LNCAP (cell line): ENCODE results near the gene ENG.

Experiments used
- CTCF ChIP-seq: fragments of 450-650 bp; IDR thresholded peaks from 2 replicates; pipeline ENCODE4 v1.5.1; 2017; ENCODE audit warnings: mild to moderate bottlenecking

ENG gene

DNA sequence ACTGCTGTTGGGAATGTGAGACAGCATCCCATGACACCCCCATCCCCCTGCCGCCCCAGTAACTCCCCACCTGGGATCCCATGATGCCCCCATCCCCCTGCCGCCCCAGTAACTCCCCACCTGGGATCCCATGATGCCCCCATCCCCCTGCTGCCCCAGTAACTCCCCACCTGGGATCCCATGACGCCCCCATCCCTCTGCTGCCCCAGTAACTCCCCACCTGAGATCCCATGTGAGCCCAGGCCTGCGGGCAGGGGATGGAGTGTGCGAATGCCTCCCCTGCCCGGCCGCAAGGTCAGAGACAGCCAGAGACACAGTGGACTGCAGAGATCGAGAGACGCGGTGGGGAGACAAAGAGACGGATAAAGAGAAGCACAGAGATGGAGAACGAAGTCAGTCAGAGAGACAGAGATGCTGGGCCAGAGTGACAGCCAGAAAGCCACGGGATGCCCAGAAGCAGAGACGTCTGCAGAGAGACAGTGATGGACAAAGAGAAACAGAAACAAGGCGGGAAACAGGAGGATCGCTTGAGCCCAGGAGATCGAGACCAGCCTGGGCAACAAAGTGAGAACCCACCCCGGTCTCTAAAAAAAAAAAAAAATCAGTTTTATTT, 77.0 kb downstream of the ENG start:
- TF ChIP-seq CTCF, result no peak

GRCh38 chr9:127776924-127777289, 77.6 kb downstream of the ENG start:
- no peak for TF ChIP-seq CTCF

DNA sequence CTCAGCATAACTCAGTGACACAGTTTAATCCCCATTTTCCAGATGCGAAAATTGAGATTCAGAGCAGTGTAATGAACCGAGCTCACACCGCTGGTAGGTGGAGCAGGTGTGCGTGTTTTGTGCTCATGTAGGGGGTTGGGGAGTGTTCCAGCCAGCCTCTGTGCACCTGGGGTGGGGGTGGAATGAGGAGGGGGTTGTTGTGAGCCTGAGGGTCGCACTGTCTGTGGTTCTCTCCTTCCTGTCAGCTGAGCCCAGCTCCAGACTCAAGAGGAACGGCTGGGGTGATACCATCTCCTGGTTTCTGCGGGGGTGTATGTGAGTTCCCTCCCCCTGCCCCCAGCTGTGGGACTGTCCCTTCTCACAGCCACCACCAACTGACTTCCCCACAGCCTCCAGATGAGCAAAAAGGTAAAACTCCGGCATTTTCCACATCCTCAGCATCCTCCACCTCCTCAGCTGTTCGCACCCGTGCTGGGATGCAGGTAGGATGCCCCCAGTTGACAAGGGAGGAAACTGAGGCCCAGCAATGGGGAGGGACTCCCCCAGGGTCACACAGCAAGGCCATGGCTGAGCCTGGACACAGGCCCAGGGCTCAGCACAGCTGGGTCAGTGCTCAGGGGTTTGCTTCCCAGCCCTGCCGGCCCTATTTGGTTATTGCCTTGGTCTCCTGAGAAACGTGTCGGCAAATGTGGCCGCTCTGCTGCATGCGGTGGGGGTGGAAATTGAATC, 78.1 kb downstream of the ENG start:
- no peak for TF ChIP-seq CTCF

- no peak for TF ChIP-seq CTCF
These were observed 80.5 kb downstream of the ENG start for GRCh38 chr9:127773981-127774380.

DNA sequence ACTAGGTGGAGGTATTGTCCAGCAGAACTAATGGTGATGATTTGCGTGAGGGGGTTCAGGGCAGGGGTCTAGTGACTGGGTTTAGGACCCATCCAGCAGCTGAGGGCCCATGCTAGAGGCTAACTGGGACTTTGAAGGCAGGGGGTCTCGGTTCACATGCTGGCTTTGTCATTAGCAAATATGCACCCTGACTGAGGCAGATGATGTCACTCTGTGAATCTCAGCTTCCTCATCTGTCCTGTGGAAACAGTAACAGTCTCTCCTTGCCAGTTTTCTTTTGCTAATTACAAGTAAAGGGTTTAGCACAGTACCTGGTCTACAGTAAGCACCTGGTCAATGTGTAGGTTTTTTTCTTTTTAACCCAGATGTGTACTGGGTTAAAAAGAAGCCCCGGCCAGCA, 81.2 kb downstream of the ENG start:
- TF ChIP-seq CTCF, result no peak

DNA sequence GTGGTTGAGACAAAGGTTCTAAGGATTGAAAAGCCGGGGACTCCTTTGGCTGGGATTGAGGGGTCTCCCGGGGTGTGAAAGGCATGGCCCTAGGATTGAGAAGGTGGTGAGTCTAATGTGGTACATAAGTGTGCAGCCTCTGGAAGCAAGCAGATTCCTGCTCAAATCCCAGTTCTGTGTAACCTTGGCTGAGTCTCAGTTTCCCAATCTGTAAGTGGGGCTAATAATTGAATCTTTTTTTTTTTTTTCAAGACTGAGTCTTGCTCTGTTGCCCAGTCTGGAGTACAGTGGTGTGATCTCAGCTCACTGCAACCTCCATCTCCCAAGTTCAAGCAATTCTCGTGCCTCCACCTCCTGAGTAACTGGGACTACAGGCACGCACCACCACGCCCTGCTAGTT, 81.9 kb downstream of the ENG start:
- no peak for TF ChIP-seq CTCF

DNA sequence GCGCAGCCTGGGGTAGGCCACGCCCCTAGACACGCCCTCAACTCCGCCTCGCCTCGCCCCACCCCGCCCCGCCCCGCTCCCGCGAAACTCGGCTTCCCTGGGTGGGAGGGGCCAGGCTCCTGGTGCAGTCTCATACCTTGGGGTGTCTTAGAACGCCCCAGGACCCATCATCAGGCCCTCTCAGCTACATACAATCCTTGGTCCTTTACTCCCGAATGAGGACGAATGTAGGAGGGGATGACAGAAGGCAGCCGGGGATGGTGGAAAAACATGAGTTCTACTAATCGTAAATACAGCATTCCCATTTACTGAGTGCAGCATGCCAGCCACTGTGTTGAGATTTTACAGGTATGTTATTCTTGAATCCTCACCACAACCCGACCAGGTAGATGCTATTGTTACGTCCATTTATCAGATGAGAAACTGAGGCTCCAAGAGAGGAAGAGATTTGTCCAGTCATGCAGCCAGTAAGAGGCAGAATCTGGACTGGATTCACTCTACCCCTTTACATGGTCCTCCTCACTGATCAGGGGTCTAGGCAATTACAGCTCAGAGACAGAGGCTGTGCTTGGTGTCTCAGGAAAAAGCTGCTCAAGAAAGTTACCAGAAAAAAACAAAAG, 82.8 kb downstream of the ENG start:
- TF ChIP-seq CTCF, result no peak
